ENCODE results near the gene SLC9C2. TPM values are rescaled to one million over a fixed set of nuclear protein-coding genes. Genes with fewer than 3 reads are reported as not detected.
A peak's percentile ranks its signal among the peaks of the same experiment; 100 is the strongest.

The SLC9C2 gene
- total RNA-seq, 1 experiment from 2014 or later: not detected

DNA sequence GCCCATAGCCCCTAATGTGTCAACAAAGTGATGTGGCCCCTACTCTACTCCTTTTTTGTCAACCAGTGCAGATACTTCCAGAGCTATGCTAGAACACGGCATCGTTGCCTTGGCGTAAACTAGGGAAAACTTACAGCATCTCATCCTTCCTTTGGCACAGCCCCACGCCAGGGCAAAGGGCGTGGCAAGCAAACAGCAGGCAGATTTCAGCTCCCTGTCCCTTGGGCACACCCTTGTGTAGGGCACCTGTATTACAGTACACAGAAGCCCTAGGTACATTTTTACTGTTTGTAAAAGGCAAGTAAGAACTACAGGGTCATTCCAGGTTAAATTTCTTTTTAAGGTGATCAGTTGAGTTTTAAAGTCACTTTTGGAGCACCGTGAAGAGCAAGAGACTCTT, 96.4 kb downstream of the SLC9C2 start:
- H3K4me3 ChIP-seq (ENCODE audit: low read depth in 2 of 2, low read length in 2 of 2): no peak overlapping the region
- BruUV-seq (replicated peaks): no TSS peak
- ChIA-PET CTCF (interaction anchor here (0.7 kb wide), 1 partner anchor 756 kb away, joined by 3 read pairs; no protein-coding TSS in a partner anchor), POLR2A (no interaction called here)
- peak; percentile 64; the same call in 1 of the 2 replicates for ATAC-seq
- no peak for DNase-seq (ENCODE audit: low read depth, low spot score)
- TF ChIP-seq TCF7L2 (IDR thresholded peaks at IDR 0.05; ENCODE audit: low read depth, low read length) (no peak), POLR2AphosphoS5 (IDR thresholded peaks at IDR 0.05; ENCODE audit: low read depth, low read length) (no peak)
- TF ChIP-seq, protein P1, sequence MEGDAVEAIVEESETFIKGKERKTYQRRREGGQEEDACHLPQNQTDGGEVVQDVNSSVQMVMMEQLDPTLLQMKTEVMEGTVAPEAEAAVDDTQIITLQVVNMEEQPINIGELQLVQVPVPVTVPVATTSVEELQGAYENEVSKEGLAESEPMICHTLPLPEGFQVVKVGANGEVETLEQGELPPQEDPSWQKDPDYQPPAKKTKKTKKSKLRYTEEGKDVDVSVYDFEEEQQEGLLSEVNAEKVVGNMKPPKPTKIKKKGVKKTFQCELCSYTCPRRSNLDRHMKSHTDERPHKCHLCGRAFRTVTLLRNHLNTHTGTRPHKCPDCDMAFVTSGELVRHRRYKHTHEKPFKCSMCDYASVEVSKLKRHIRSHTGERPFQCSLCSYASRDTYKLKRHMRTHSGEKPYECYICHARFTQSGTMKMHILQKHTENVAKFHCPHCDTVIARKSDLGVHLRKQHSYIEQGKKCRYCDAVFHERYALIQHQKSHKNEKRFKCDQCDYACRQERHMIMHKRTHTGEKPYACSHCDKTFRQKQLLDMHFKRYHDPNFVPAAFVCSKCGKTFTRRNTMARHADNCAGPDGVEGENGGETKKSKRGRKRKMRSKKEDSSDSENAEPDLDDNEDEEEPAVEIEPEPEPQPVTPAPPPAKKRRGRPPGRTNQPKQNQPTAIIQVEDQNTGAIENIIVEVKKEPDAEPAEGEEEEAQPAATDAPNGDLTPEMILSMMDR (IDR thresholded peaks at IDR 0.05): peak; percentile 28; the same call in 1 of the 2 replicates
- H3K9me3 ChIP-seq (ENCODE audit: control insufficient read depth, insufficient read depth, low read depth, low read length): no peaks in the 10 kb centered on the region
- intact Hi-C loops (cut with micrococcal nuclease; ENCODE audit: unreplicated experiment) (no loop called here), in situ Hi-C loops (cut with HindIII; ENCODE audit: low pct_unique_long_range_greater_than_20kb, low sequenced_read_pairs) (no loop called here)
- no peaks in the 10 kb centered on the region for H3K36me3 ChIP-seq (ENCODE audit: control insufficient read depth, insufficient read depth, low read length)
- H3K27me3 ChIP-seq (ENCODE audit: control insufficient read depth, insufficient read depth, low read length): no peaks in the 10 kb centered on the region
- H3K4me1 ChIP-seq (ENCODE audit: control insufficient read depth, insufficient read depth, low read length): peaks cover 3% of the 10 kb centered on the region; the same call in 1 of the 2 replicates
- no peak overlapping the region for H3K27ac ChIP-seq (ENCODE audit: low read length)

DNA sequence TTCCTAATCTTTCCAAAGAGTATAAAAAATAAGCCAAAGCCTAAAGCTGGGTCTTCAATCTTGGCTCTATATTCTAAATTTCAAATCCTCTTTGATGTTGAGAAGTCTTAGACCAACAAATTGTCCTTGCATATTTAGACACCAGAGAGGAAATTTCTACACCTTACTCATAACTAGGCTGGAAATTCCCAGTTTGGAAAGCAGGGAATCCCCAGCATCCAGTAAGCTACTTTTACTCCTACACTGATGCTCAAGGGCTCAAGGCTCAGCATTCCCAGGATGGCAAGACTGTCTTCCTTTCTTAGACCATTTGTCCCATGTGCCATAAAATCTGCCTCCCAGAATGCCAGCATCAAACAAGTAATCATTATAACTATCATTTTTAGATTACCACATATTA, 97.5 kb downstream of the SLC9C2 start:
- no peak for ATAC-seq
- no peaks in the 10 kb centered on the region for H3K36me3 ChIP-seq (ENCODE audit: control insufficient read depth, insufficient read depth, low read length)
- no TSS peak for BruUV-seq (replicated peaks)
- ChIA-PET POLR2A (no interaction called here), CTCF (no interaction called here)
- no peak overlapping the region for H3K4me3 ChIP-seq (ENCODE audit: low read depth in 2 of 2, low read length in 2 of 2)
- in situ Hi-C loops (cut with HindIII; ENCODE audit: low pct_unique_long_range_greater_than_20kb, low sequenced_read_pairs): no loop called here
- TF ChIP-seq TCF7L2 (IDR thresholded peaks at IDR 0.05; ENCODE audit: low read depth, low read length) (no peak), POLR2AphosphoS5 (IDR thresholded peaks at IDR 0.05; ENCODE audit: low read depth, low read length) (no peak), SIN3A (IDR thresholded peaks at IDR 0.05; ENCODE audit: borderline replicate concordance, insufficient read depth, low read depth, low read length) (no peak)
- TF ChIP-seq, protein P2, sequence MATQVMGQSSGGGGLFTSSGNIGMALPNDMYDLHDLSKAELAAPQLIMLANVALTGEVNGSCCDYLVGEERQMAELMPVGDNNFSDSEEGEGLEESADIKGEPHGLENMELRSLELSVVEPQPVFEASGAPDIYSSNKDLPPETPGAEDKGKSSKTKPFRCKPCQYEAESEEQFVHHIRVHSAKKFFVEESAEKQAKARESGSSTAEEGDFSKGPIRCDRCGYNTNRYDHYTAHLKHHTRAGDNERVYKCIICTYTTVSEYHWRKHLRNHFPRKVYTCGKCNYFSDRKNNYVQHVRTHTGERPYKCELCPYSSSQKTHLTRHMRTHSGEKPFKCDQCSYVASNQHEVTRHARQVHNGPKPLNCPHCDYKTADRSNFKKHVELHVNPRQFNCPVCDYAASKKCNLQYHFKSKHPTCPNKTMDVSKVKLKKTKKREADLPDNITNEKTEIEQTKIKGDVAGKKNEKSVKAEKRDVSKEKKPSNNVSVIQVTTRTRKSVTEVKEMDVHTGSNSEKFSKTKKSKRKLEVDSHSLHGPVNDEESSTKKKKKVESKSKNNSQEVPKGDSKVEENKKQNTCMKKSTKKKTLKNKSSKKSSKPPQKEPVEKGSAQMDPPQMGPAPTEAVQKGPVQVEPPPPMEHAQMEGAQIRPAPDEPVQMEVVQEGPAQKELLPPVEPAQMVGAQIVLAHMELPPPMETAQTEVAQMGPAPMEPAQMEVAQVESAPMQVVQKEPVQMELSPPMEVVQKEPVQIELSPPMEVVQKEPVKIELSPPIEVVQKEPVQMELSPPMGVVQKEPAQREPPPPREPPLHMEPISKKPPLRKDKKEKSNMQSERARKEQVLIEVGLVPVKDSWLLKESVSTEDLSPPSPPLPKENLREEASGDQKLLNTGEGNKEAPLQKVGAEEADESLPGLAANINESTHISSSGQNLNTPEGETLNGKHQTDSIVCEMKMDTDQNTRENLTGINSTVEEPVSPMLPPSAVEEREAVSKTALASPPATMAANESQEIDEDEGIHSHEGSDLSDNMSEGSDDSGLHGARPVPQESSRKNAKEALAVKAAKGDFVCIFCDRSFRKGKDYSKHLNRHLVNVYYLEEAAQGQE (IDR thresholded peaks at IDR 0.05; ENCODE audit: insufficient read depth in 1 of 2, low read depth in 2 of 2, low read length in 1 of 2): no peak
- TF ChIP-seq, protein P1 (IDR thresholded peaks at IDR 0.05): no peak
- intact Hi-C loops (cut with micrococcal nuclease; ENCODE audit: unreplicated experiment): no loop called here
- no peak overlapping the region for H3K27ac ChIP-seq (ENCODE audit: low read length)
- H3K9me3 ChIP-seq (ENCODE audit: control insufficient read depth, insufficient read depth, low read depth, low read length): no peaks in the 10 kb centered on the region
- DNase-seq (ENCODE audit: low read depth, low spot score): no peak
- H3K27me3 ChIP-seq (ENCODE audit: control insufficient read depth, insufficient read depth, low read length): no peaks in the 10 kb centered on the region
- H3K4me1 ChIP-seq (ENCODE audit: control insufficient read depth, insufficient read depth, low read length): peaks cover 3% of the 10 kb centered on the region; the same call in 1 of the 2 replicates

Measured in Panc1 (cell line).